Spleen (tissue), 7 donors: ENCODE measurements around the gene ITM2C.

Experiments
- POLR2AphosphoS5 ChIP-seq, 3 donors: sonication (generic); formaldehyde crosslinking; IDR thresholded peaks; one replicate each; pipeline ENCODE4 v1.5.1; 2017; ENCODE audit warnings: antibody characterized with exemption in 3 of 3
- TF ChIP-seq, protein P1 (sequence below), 11 experiments: fragments of 200-600 bp in 7 of 11; fragments of 450-650 bp in 4 of 11; sonication (generic) in 4 of 11; IDR thresholded peaks in 8 of 11; conservative IDR thresholded peaks in 3 of 11; 1 replicate in 7 of 11; 2 replicates in 4 of 11; pipeline versions ENCODE4 v1.4.0 to v1.8.0; 2016 to 2021; ENCODE audit warnings: antibody characterized with exemption in 11 of 11, inconsistent platforms in 4 of 11, mild to moderate bottlenecking in 1 of 11
- donor health status: DM: no; HTN: no; CAD: no; lungs with moderate emphysema.
- donor health status: DM: no; HTN: no; CAD: no.
- donor health status: DM: no; HTN: no; CAD: no.

DNA sequence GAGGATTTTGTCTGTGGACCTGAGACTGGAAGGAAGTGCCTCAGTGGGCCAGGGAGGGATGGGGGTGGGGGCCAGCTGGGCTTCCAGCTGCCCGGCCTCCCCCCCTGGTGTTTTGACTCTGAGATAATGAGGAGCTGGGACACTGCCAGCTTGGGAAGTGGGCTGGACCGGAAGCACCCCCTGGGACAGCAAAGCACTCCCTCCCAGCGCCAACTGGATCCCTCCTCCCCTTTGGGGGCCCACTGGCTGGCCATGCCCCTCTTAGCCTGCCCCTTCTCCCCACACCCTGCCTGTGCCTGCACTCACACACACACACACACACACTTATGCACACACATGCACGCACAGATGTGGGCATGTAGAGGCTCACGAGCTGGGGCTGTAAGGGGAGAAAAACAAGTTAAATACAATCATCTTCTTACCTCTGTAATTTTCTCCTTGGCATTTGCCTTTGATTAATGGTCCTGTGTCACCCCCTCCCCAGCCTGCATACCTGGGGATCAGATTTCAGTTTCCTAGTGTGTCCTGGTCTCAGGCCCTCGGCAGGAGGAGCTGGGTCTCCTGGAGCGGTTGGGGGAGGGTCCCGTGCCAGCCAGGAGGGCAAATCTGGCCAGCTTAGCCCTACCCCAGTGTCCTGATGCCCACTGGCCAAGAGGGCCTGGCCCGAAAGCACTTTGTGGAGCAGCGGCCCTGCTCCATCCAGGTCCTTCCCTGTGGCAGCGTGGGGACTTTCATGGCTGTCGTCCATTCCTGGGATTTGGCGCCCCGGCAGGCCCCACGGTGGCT, 3.6 kb downstream of the ITM2C start:
- TF ChIP-seq, protein P1, sequence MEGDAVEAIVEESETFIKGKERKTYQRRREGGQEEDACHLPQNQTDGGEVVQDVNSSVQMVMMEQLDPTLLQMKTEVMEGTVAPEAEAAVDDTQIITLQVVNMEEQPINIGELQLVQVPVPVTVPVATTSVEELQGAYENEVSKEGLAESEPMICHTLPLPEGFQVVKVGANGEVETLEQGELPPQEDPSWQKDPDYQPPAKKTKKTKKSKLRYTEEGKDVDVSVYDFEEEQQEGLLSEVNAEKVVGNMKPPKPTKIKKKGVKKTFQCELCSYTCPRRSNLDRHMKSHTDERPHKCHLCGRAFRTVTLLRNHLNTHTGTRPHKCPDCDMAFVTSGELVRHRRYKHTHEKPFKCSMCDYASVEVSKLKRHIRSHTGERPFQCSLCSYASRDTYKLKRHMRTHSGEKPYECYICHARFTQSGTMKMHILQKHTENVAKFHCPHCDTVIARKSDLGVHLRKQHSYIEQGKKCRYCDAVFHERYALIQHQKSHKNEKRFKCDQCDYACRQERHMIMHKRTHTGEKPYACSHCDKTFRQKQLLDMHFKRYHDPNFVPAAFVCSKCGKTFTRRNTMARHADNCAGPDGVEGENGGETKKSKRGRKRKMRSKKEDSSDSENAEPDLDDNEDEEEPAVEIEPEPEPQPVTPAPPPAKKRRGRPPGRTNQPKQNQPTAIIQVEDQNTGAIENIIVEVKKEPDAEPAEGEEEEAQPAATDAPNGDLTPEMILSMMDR (IDR thresholded peaks at IDR 0.05 in 8 of 11, conservative IDR thresholded peaks at IDR 0.05 in 3 of 11), result no peak
- no peak for TF ChIP-seq POLR2AphosphoS5 (IDR thresholded peaks at IDR 0.05)
